Esophagus squamous epithelium (tissue), 5 donors: Measurements from ENCODE around the gene ERRFI1. TPM values are rescaled to one million over a fixed set of nuclear protein-coding genes. Genes with fewer than 3 reads are reported as not detected.

Experiments
- DNase-seq: peaks from one replicate; lab custom pipeline; 2025; lab: John Stamatoyannopoulos, UW
- H3K27ac ChIP-seq, 4 donors: fragments of 200-600 bp; sonication (generic); one replicate each; pipeline ENCODE4 v1.5.1; 2016 to 2019; ENCODE audit warnings: mild to moderate bottlenecking in 1 of 4
- H3K27me3 ChIP-seq, 4 donors: fragments of 200-600 bp; sonication (generic); 1 replicate in 3 of 4; 2 replicates in 1 of 4; pipeline versions ENCODE4 v1.5.1 to v1.6.0; 2017 to 2021; ENCODE audit warnings: antibody characterized with exemption in 1 of 4
- H3K36me3 ChIP-seq, 3 donors: fragments of 200-600 bp; sonication (generic); one replicate each; pipeline ENCODE4 v1.5.1; 2016 to 2019
- H3K4me1 ChIP-seq, 3 donors: fragments of 200-600 bp; sonication (generic); one replicate each; pipeline ENCODE4 v1.5.1; 2017 to 2019
- H3K4me3 ChIP-seq, 4 donors: fragments of 200-600 bp; sonication (generic); 1 replicate in 3 of 4; 2 replicates in 1 of 4; pipeline ENCODE4 v1.5.1; 2016 to 2019; ENCODE audit warnings: mild to moderate bottlenecking in 2 of 4, moderate library complexity in 1 of 4
- H3K9me3 ChIP-seq, 3 donors: fragments of 200-600 bp; sonication (generic); one replicate each; pipeline ENCODE4 v1.5.1; 2016 to 2019
- CTCF ChIP-seq, 6 experiments: fragments of 450-650 bp in 4 of 6; fragments of 200-600 bp in 2 of 6; sonication (generic) in 2 of 6; IDR thresholded peaks; one replicate each; pipeline ENCODE4 v1.5.1; 2016 to 2019; ENCODE audit warnings: antibody characterized with exemption in 6 of 6, mild to moderate bottlenecking in 4 of 6, moderate library complexity in 4 of 6
- POLR2A ChIP-seq, 4 donors: fragments of 450-650 bp; IDR thresholded peaks; one replicate each; pipeline ENCODE4 v1.6.1; 2017; ENCODE audit warnings: antibody characterized with exemption in 4 of 4, mild to moderate bottlenecking in 4 of 4, moderate library complexity in 3 of 4
- WGBS, 2 donors: methylation state at CpG; one replicate each; pipeline ENCODE4 v1.1.5; 2018; 5-methylcytosine and 5-hydroxymethylcytosine counted together
- intact Hi-C: fragments of 100-400 bp; cut with DNase I; formaldehyde crosslinking; loops from one replicate; pipeline ENCODE4 v1.15.0; 2022
- total RNA-seq, 4 donors: library from RNA; depleted of rRNA; stranded (reverse); fragments of >200 nt; gene quantifications; one replicate each; pipeline ENCODE4 v1.1.0, GENCODE V29; 2016
- donor health status: DM: yes; HTN: yes; CAD: no.

The ERRFI1 gene
- total RNA-seq, 4 donors from 2014 or later, result 23.3 to 95.9 (median 49.3) TPM

GRCh38 chr1:8009043-8010002 lies 16.8 kb downstream of the ERRFI1 start:
- no peak for DNase-seq
- peaks cover 9 to 61% (median 10%) of the 10 kb centered on the region in 3 donors for H3K36me3 ChIP-seq
- TF ChIP-seq CTCF (IDR thresholded peaks at IDR 0.05) (no peak), POLR2A (IDR thresholded peaks at IDR 0.05) (no peak)
- WGBS, 2 donors, result 93% methylated on average over 14 to 18 of the region's 18 CpGs
- no peaks in the 10 kb centered on the region for H3K27me3 ChIP-seq
- peaks cover 16 to 60% (median 17%) of the 10 kb centered on the region in 3 donors for H3K4me1 ChIP-seq
- H3K9me3 ChIP-seq, result no peaks in the 10 kb centered on the region
- intact Hi-C loops, result no loop called here
- no peak overlapping the region for H3K4me3 ChIP-seq
- peak overlapping the region in 1 of 4 donors; percentile 16 for H3K27ac ChIP-seq

GRCh38 chr1:8006037-8006963 lies 19.8 kb downstream of the ERRFI1 start:
- no peaks in the 10 kb centered on the region for H3K9me3 ChIP-seq
- intact Hi-C loops, result no loop called here
- TF ChIP-seq CTCF (IDR thresholded peaks at IDR 0.05) (no peak), POLR2A (IDR thresholded peaks at IDR 0.05) (no peak)
- DNase-seq, result no peak
- H3K36me3 ChIP-seq, result peaks cover 0 to 32% (median 0%) of the 10 kb centered on the region in 3 donors
- WGBS, 2 donors, result 46 to 51% methylated on average over 8 to 12 of the region's 12 CpGs
- no peaks in the 10 kb centered on the region for H3K27me3 ChIP-seq
- H3K4me3 ChIP-seq, result no peak overlapping the region
- H3K4me1 ChIP-seq, result peaks cover 23 to 66% (median 30%) of the 10 kb centered on the region in 3 donors
- H3K27ac ChIP-seq, result peak overlapping the region; percentile 84 to 95 (median 92)

GRCh38 chr1:8004803-8005573 lies 21.1 kb downstream of the ERRFI1 start:
- intact Hi-C loops, result no loop called here
- H3K27ac ChIP-seq, result peak overlapping the region; percentile 84 to 95 (median 92)
- TF ChIP-seq CTCF (IDR thresholded peaks at IDR 0.05) (no peak), POLR2A (IDR thresholded peaks at IDR 0.05) (peak in 1 of 4 donors; percentile 40)
- peak; percentile 26 for DNase-seq
- H3K4me3 ChIP-seq, result peak overlapping the region in 1 of 4 donors; percentile 16
- H3K36me3 ChIP-seq, result peaks cover 0 to 19% (median 0%) of the 10 kb centered on the region in 3 donors
- no peaks in the 10 kb centered on the region for H3K9me3 ChIP-seq
- 19% methylated on average over 10 to 16 of the region's 17 CpGs for WGBS, 2 donors
- no peaks in the 10 kb centered on the region for H3K27me3 ChIP-seq
- H3K4me1 ChIP-seq, result peaks cover 23 to 66% (median 30%) of the 10 kb centered on the region in 3 donors

- no peak for DNase-seq
- WGBS, 2 donors, result 37 to 47% methylated on average over 15 to 16 of the region's 18 CpGs
- Histone ChIP-seq H3K4me3 (peak overlapping the region in 1 of 4 donors; percentile 16), H3K27me3 (no peaks in the 10 kb centered on the region), H3K27ac (peak overlapping the region; percentile 84 to 95 (median 92)), H3K4me1 (peaks cover 23 to 66% (median 30%) of the 10 kb centered on the region in 3 donors), H3K9me3 (no peaks in the 10 kb centered on the region), H3K36me3 (peaks cover 0 to 12% (median 0%) of the 10 kb centered on the region in 3 donors)
- TF ChIP-seq CTCF (IDR thresholded peaks at IDR 0.05), result no peak
- TF ChIP-seq POLR2A (IDR thresholded peaks at IDR 0.05), result no peak
- intact Hi-C loops, result no loop called here
Measured at GRCh38 chr1:8004113-8004802, 21.9 kb downstream of the ERRFI1 start.
